Activated CD4-positive, alpha-beta T cell treated with anti-CD3 and anti-CD28 coated beads for 36 hours (primary cell): Measurements from ENCODE around the gene SPIRE1. TPM values are rescaled to one million over a fixed set of nuclear protein-coding genes. Genes with fewer than 3 reads are reported as not detected.

Experiments used
- ATAC-seq: fragments of 200-7000 bp; cut with Tn5 transposase; one replicate; pipeline ENCODE4 v1.10.0; 2021; ENCODE audit warnings: mild to moderate bottlenecking, moderate library complexity
- CTCF ChIA-PET: fragments of 350-600 bp; sonication (Branson Sonifier 250); formaldehyde crosslinking; loops from one replicate; lab custom pipeline; 2021; ENCODE audit warnings: antibody characterized with exemption; lab: Charles Lee
- POLR2A ChIA-PET: fragments of 350-600 bp; sonication (Branson Sonifier 250); formaldehyde crosslinking; loops from one replicate; lab custom pipeline; 2021; ENCODE audit warnings: antibody characterized with exemption, inconsistent platforms; lab: Charles Lee
- DNase-seq: peaks from one replicate; pipeline ENCODE4 v3.0.0-alpha.2; 2020
- H3K27ac Mint-ChIP-seq: one replicate; pipeline ENCODE4 v1.8.0; 2021; ENCODE audit warnings: mixed read lengths
- H3K27me3 Mint-ChIP-seq: one replicate; pipeline ENCODE4 v1.8.0; 2021; ENCODE audit warnings: mixed read lengths
- H3K36me3 Mint-ChIP-seq: one replicate; pipeline ENCODE4 v1.8.0; 2021; ENCODE audit warnings: low read depth, mixed read lengths
- H3K4me1 Mint-ChIP-seq: one replicate; pipeline ENCODE4 v1.8.0; 2021; ENCODE audit warnings: mixed read lengths
- H3K4me3 Mint-ChIP-seq: one replicate; pipeline ENCODE4 v1.8.0; 2021; ENCODE audit warnings: mild to moderate bottlenecking, moderate library complexity, mixed read lengths
- H3K9me3 Mint-ChIP-seq: one replicate; pipeline ENCODE4 v1.8.0; 2021; ENCODE audit warnings: low read depth, mixed read lengths
- intact Hi-C, 2 experiments: fragments of 100-400 bp; cut with DNase I in 1 of 2; cut with micrococcal nuclease in 1 of 2; formaldehyde crosslinking; loops; one replicate each; pipeline versions ENCODE4 v1.14.2 to v1.15.1; 2022 to 2024; cut with DNase I, micrococcal nuclease
- total RNA-seq, 2 experiments: library from RNA; stranded (reverse); gene quantifications; one replicate each; pipeline ENCODE4 v1.2.3, GENCODE V29; 2021

The SPIRE1 gene
- total RNA-seq, 2 experiments from 2014 or later, result 3.0 to 3.8 TPM

GRCh38 chr18:12461326-12461725 lies 196.6 kb downstream of the SPIRE1 start:
- DNase-seq (no peak), ATAC-seq (no peak)
- H3K27ac Mint-ChIP-seq, result no peak overlapping the region
- no peak overlapping the region for H3K4me3 Mint-ChIP-seq
- no peaks in the 10 kb centered on the region for H3K4me1 Mint-ChIP-seq
- ChIA-PET CTCF (interaction anchor here (0.7 to 1.8 kb wide), 4 partner anchors 10 to 69 kb away, joined by 3 to 4 read pairs (median 4); no protein-coding TSS in a partner anchor), POLR2A (no interaction called here)
- no peaks in the 10 kb centered on the region for H3K9me3 Mint-ChIP-seq
- peaks cover 1% of the 10 kb centered on the region for H3K36me3 Mint-ChIP-seq
- intact Hi-C loops, result no loop called here
- H3K27me3 Mint-ChIP-seq, result no peaks in the 10 kb centered on the region

- H3K4me1 Mint-ChIP-seq, result no peaks in the 10 kb centered on the region
- no peak overlapping the region for H3K4me3 Mint-ChIP-seq
- H3K27ac Mint-ChIP-seq, result no peak overlapping the region
- H3K27me3 Mint-ChIP-seq, result no peaks in the 10 kb centered on the region
- intact Hi-C loops, result no loop called here
- ChIA-PET POLR2A (no interaction called here), CTCF (interaction anchor here (0.6 to 1.3 kb wide), 2 partner anchors 10 to 1247 kb away, joined by 4 read pairs; no protein-coding TSS in a partner anchor)
- H3K9me3 Mint-ChIP-seq, result no peaks in the 10 kb centered on the region
- H3K36me3 Mint-ChIP-seq, result peaks cover 1% of the 10 kb centered on the region
- DNase-seq, result no peak
- no peak for ATAC-seq
These were observed 197.0 kb downstream of the SPIRE1 start for GRCh38 chr18:12460874-12461273.

GRCh38 chr18:12458771-12459170 lies 199.1 kb downstream of the SPIRE1 start:
- no peaks in the 10 kb centered on the region for H3K4me1 Mint-ChIP-seq
- no peak overlapping the region for H3K4me3 Mint-ChIP-seq
- ChIA-PET CTCF (interaction anchor here (0.5 kb wide), 1 partner anchor 24 kb away, joined by 3 read pairs; no protein-coding TSS in a partner anchor), POLR2A (no interaction called here)
- intact Hi-C loops, result no loop called here
- no peaks in the 10 kb centered on the region for H3K27me3 Mint-ChIP-seq
- no peak for ATAC-seq
- H3K27ac Mint-ChIP-seq, result no peak overlapping the region
- no peaks in the 10 kb centered on the region for H3K9me3 Mint-ChIP-seq
- H3K36me3 Mint-ChIP-seq, result peaks cover 1% of the 10 kb centered on the region
- no peak for DNase-seq

GRCh38 chr18:12456441-12456840 lies 201.5 kb downstream of the SPIRE1 start:
- intact Hi-C loops, result no loop called here
- Mint-ChIP-seq H3K4me3 (no peak overlapping the region), H3K4me1 (no peaks in the 10 kb centered on the region), H3K27ac (no peak overlapping the region), H3K36me3 (peaks cover 1% of the 10 kb centered on the region), H3K9me3 (no peaks in the 10 kb centered on the region), H3K27me3 (no peaks in the 10 kb centered on the region)
- DNase-seq (no peak), ATAC-seq (no peak)
- CTCF ChIA-PET, result no interaction called here
- POLR2A ChIA-PET, result no interaction called here

GRCh38 chr18:12455496-12455895 lies 202.4 kb downstream of the SPIRE1 start:
- H3K27ac Mint-ChIP-seq, result no peak overlapping the region
- no peaks in the 10 kb centered on the region for H3K4me1 Mint-ChIP-seq
- H3K4me3 Mint-ChIP-seq, result no peak overlapping the region
- ChIA-PET POLR2A (no interaction called here), CTCF (no interaction called here)
- intact Hi-C loops, result no loop called here
- DNase-seq (no peak), ATAC-seq (no peak)
- peaks cover 1% of the 10 kb centered on the region for H3K36me3 Mint-ChIP-seq
- H3K27me3 Mint-ChIP-seq, result no peaks in the 10 kb centered on the region
- H3K9me3 Mint-ChIP-seq, result no peaks in the 10 kb centered on the region

- Mint-ChIP-seq H3K4me1 (no peaks in the 10 kb centered on the region), H3K4me3 (no peak overlapping the region), H3K27ac (no peak overlapping the region), H3K36me3 (peaks cover 1% of the 10 kb centered on the region), H3K9me3 (no peaks in the 10 kb centered on the region), H3K27me3 (no peaks in the 10 kb centered on the region)
- ATAC-seq (no peak), DNase-seq (no peak)
- CTCF ChIA-PET, result interaction anchor here (0.6 to 1.5 kb wide), 2 partner anchors 60 to 239 kb away, joined by 3 read pairs; no protein-coding TSS in a partner anchor
- intact Hi-C loops, result no loop called here
- POLR2A ChIA-PET, result interaction anchor here (0.6 kb wide), 1 partner anchor 11 kb away, joined by 4 read pairs; no protein-coding TSS in a partner anchor
These were observed 205.1 kb downstream of the SPIRE1 start for GRCh38 chr18:12452784-12453183.

GRCh38 chr18:12451428-12451827 lies 206.5 kb downstream of the SPIRE1 start:
- no peaks in the 10 kb centered on the region for H3K4me1 Mint-ChIP-seq
- H3K27me3 Mint-ChIP-seq, result no peaks in the 10 kb centered on the region
- CTCF ChIA-PET, result interaction anchor here (0.7 to 1.1 kb wide), 2 partner anchors 10 to 15 kb away, joined by 3 to 4 read pairs; no protein-coding TSS in a partner anchor
- DNase-seq, result no peak
- H3K4me3 Mint-ChIP-seq, result no peak overlapping the region
- H3K36me3 Mint-ChIP-seq, result no peaks in the 10 kb centered on the region
- POLR2A ChIA-PET, result no interaction called here
- ATAC-seq, result no peak
- H3K9me3 Mint-ChIP-seq, result no peaks in the 10 kb centered on the region
- intact Hi-C loops, result no loop called here
- no peak overlapping the region for H3K27ac Mint-ChIP-seq

- Mint-ChIP-seq H3K27ac (no peak overlapping the region), H3K36me3 (no peaks in the 10 kb centered on the region), H3K4me3 (no peak overlapping the region), H3K27me3 (no peaks in the 10 kb centered on the region), H3K9me3 (no peaks in the 10 kb centered on the region), H3K4me1 (no peaks in the 10 kb centered on the region)
- ChIA-PET CTCF (interaction anchor here (0.6 kb wide), 1 partner anchor 13 kb away, joined by 3 read pairs; no protein-coding TSS in a partner anchor), POLR2A (no interaction called here)
- DNase-seq (no peak), ATAC-seq (no peak)
- intact Hi-C loops, result no loop called here
These were observed 208.7 kb downstream of the SPIRE1 start for GRCh38 chr18:12449051-12449785.

- POLR2A ChIA-PET, result no interaction called here
- ATAC-seq (no peak), DNase-seq (no peak)
- H3K27ac Mint-ChIP-seq, result no peak overlapping the region
- CTCF ChIA-PET, result no interaction called here
- H3K36me3 Mint-ChIP-seq, result no peaks in the 10 kb centered on the region
- no peaks in the 10 kb centered on the region for H3K9me3 Mint-ChIP-seq
- H3K27me3 Mint-ChIP-seq, result no peaks in the 10 kb centered on the region
- no peaks in the 10 kb centered on the region for H3K4me1 Mint-ChIP-seq
- intact Hi-C loops, result no loop called here
- no peak overlapping the region for H3K4me3 Mint-ChIP-seq
These were observed 212.4 kb downstream of the SPIRE1 start for GRCh38 chr18:12445554-12445953.

- Mint-ChIP-seq H3K4me1 (no peaks in the 10 kb centered on the region), H3K36me3 (no peaks in the 10 kb centered on the region), H3K4me3 (no peak overlapping the region), H3K27ac (no peak overlapping the region), H3K27me3 (no peaks in the 10 kb centered on the region), H3K9me3 (no peaks in the 10 kb centered on the region)
- intact Hi-C loops, result no loop called here
- POLR2A ChIA-PET, result no interaction called here
- DNase-seq (no peak), ATAC-seq (no peak)
- CTCF ChIA-PET, result interaction anchor here (0.6 to 1.6 kb wide), 2 partner anchors 16 to 115 kb away, joined by 3 to 4 read pairs; no protein-coding TSS in a partner anchor
These were observed 214.4 kb downstream of the SPIRE1 start for GRCh38 chr18:12443551-12443950.

- Mint-ChIP-seq H3K4me1 (no peaks in the 10 kb centered on the region), H3K9me3 (no peaks in the 10 kb centered on the region), H3K4me3 (no peak overlapping the region), H3K27ac (no peak overlapping the region), H3K27me3 (no peaks in the 10 kb centered on the region), H3K36me3 (no peaks in the 10 kb centered on the region)
- no peak for ATAC-seq
- intact Hi-C loops, result no loop called here
- CTCF ChIA-PET, result interaction anchor here (0.6 to 1.6 kb wide), 2 partner anchors 115 to 173 kb away, joined by 3 read pairs; no protein-coding TSS in a partner anchor
- POLR2A ChIA-PET, result no interaction called here
- no peak for DNase-seq
These were observed 215.0 kb downstream of the SPIRE1 start for GRCh38 chr18:12442946-12443345.

GRCh38 chr18:12441475-12442034 lies 216.4 kb downstream of the SPIRE1 start:
- H3K9me3 Mint-ChIP-seq, result no peaks in the 10 kb centered on the region
- ChIA-PET CTCF (no interaction called here), POLR2A (no interaction called here)
- no peaks in the 10 kb centered on the region for H3K27me3 Mint-ChIP-seq
- DNase-seq (no peak), ATAC-seq (no peak)
- H3K4me1 Mint-ChIP-seq, result no peaks in the 10 kb centered on the region
- intact Hi-C loops, result no loop called here
- H3K27ac Mint-ChIP-seq, result no peak overlapping the region
- no peak overlapping the region for H3K4me3 Mint-ChIP-seq
- peaks cover 2% of the 10 kb centered on the region for H3K36me3 Mint-ChIP-seq
